Subcutaneous adipose tissue (tissue), 4 donors: ENCODE data around the gene LHX3. TPM values are rescaled to one million over a fixed set of nuclear protein-coding genes. Genes with fewer than 3 reads are reported as not detected.

Experiments
- total RNA-seq, 4 donors: library from RNA; depleted of rRNA; stranded (reverse); fragments of >200 nt; gene quantifications; one replicate each; pipeline ENCODE4 v1.1.0, GENCODE V29; 2016
- TF ChIP-seq, protein P1 (sequence below): fragments of 450-650 bp; IDR thresholded peaks from one replicate; pipeline ENCODE4 v1.5.1; 2016; ENCODE audit warnings: low read depth, mild to moderate bottlenecking, control low read depth, antibody characterized with exemption, moderate library complexity

LHX3 gene
- total RNA-seq, 4 donors from 2014 or later: not detected

DNA sequence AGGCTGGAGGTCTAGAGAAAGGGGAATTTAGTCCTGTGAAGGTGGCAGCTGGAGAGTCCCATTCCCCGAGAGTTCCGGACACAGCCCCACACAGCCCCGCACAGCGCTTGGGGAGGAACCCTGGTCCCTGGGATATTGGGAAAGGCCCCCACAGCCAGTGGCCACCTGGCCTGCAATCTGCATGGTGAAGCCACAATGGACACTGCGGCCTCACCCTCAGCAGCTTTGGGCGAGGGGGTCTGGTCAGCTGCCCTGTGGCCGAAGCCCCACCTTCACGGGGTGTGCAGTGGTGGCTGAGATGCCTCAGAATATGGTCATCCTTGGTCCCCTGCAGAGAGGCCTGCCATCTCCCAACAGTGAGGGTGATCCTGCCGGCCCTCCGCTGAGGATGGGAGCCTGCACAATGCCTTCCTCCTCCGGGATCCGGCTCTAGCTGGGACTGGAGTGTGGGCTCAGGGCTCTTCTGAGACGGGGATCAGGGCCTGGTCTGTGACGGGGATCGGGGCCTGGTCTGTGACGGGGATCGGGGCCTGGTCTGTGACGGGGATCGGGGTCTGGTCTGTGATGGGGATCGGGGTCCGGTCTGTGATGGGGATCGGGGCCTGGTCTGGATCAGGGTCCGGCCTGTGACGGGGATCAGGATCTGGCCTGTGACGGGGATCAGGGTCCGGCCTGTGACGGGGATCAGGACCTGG lies 52.9 kb downstream of the LHX3 start:
- TF ChIP-seq, protein P1, sequence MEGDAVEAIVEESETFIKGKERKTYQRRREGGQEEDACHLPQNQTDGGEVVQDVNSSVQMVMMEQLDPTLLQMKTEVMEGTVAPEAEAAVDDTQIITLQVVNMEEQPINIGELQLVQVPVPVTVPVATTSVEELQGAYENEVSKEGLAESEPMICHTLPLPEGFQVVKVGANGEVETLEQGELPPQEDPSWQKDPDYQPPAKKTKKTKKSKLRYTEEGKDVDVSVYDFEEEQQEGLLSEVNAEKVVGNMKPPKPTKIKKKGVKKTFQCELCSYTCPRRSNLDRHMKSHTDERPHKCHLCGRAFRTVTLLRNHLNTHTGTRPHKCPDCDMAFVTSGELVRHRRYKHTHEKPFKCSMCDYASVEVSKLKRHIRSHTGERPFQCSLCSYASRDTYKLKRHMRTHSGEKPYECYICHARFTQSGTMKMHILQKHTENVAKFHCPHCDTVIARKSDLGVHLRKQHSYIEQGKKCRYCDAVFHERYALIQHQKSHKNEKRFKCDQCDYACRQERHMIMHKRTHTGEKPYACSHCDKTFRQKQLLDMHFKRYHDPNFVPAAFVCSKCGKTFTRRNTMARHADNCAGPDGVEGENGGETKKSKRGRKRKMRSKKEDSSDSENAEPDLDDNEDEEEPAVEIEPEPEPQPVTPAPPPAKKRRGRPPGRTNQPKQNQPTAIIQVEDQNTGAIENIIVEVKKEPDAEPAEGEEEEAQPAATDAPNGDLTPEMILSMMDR: no peak

DNA sequence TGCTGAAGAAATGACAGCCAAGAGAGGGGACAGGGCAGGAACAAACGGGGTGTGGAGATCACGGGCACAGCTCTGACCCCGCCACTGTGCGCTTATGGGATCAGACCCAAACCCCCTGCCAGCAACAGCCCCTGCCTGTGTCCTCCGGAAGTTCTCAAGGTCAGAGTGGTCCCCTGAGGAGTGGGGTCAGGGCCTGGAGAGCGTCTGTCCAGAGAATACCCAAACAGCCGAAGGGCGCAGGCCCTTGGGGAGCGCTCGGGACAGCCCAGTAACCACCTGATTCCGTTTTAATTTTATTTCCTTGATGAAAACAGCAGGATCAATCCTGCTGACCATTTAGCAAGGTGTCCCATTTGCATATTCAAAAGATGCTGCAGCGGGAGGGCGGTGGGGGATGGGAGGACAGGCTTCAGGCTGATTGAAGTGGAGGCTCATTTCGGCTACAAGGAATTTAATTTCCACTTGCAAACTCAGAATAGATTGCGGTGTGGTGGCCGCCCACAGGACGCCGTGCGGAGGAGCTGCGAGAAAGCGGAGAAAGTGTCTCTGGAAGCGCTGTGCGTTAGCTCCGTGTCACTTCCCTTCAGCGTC lies 53.6 kb downstream of the LHX3 start:
- TF ChIP-seq, protein P1: no peak

DNA sequence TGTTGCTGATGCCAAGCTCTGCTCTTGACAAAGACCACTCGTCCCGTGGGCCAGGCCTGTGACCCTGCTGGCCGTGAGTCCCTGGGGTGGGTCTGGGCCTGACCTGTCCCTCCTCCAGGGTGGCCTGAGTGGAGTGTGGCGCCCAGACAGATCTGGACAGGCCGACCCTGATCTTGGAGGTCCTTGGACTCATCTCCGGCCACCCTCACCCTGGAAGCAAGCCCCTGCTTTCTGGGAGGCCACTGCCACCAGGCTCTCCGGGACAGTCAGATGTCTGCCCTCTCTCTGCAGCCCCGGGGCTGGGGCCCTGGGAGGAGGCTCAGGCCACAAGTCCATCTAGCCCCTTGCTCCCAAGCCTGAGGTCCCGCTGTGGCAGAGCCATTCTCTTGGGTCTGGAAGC lies 55.1 kb downstream of the LHX3 start:
- TF ChIP-seq, protein P1: no peak

DNA sequence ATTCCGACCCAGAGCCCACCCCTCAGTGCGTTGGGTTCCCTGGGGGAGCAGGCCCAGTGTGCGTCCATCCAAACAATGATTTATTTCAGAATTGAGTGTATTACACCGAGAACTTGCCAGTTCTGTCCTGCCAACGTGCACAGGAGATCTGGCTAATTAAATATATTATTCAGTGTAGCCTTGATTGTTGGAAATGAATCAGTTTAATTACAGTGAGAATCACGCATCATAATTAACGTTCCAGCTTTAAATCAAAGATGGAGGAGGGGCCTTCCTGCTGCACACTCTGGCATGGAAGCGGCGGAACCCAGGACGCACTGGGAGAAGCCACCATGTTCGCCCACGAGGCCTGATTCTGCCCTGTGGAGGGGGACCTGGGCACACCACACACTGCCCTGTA lies 55.6 kb downstream of the LHX3 start:
- TF ChIP-seq, protein P1: no peak

DNA sequence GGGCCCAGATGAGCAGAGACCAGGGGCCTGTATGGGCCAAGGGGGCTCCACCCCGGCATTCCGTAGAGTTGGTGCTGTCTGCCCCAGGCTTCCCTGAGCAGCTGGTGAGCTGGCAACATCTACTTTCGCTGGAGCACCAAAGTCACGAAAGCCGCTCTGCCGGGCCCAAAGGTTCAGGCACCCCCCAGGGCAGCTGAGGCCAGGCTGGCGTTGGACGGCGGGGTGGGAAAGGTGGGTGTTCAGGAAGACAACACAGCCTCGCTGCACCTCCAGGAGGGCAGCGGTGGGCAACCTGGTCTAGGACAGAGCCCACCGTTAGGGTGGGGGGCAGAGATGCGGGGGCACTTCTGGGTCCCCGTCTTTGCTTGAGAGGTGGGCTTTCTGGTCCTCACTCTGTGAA lies 56.2 kb downstream of the LHX3 start:
- TF ChIP-seq, protein P1: no peak

DNA sequence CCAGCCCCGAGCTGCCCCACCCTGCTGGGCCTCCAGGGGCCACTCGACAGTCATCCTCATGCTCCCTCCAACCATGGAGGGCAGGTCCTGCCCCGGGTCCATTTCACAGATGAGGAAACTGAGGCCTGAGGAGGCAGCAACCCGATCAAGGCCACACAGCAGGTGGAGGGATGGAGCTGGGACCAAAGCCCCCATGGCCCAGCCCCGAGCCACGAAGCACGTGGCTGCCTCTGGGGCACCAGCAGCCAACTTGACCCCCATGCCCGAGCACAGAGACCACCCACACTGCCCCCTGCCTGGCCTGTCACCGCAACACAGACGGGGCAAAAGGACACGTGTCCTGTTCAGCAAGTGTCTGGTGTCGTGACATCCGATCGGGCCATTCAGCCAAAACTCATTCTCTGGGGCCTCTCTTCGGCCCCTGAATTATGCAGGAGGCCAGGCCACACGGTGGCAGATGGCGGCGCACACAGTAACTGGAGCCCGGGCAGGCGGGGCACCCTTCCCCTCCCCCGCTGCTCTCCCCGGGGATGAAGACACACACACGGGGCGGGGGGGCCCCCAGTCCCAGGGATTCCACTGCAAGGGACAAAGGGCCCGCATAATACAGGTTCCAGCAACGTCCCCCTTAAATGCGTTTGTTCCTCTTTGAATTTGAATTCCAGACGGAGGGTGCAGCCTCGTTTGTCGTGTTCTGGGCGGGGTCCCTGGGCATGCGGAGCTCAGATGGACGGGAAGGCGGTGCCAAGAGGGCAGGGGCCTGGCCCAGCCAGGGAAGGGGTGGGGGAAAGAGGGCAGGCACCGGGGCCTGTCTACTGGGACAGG lies 56.8 kb downstream of the LHX3 start:
- TF ChIP-seq, protein P1: no peak
